Measurements from ENCODE around the gene HEATR5A.
"Not testable (repeated sequence)": the region's sequence is repeated elsewhere in the genome, so short reads cannot be mapped to it uniquely, and the experiment has no call there.

HEATR5A gene

GRCh38 chr14:31256534-31257243 lies 163.7 kb downstream of the HEATR5A start:
- no peak for TF ChIP-seq CTCF (IDR thresholded peaks at IDR 0.05; ENCODE audit: extremely low read depth, missing control alignments)
- DNase-seq (ENCODE audit: low spot score) = no peak

- not testable (repeated sequence) for DNase-seq (ENCODE audit: low spot score)
Measured at GRCh38 chr14:31255918-31256317, 164.4 kb downstream of the HEATR5A start.

GRCh38 chr14:31255286-31255685 lies 165.1 kb downstream of the HEATR5A start:
- no peak for DNase-seq (ENCODE audit: low spot score)
- no peak for TF ChIP-seq CTCF (IDR thresholded peaks at IDR 0.05; ENCODE audit: extremely low read depth, missing control alignments)

GRCh38 chr14:31253746-31254471 lies 166.4 kb downstream of the HEATR5A start:
- DNase-seq (ENCODE audit: low spot score) = no peak
- TF ChIP-seq CTCF (IDR thresholded peaks at IDR 0.05; ENCODE audit: extremely low read depth, missing control alignments) = no peak

GRCh38 chr14:31252865-31253264 lies 167.5 kb downstream of the HEATR5A start:
- DNase-seq (ENCODE audit: low spot score) = no peak
- no peak for TF ChIP-seq CTCF (IDR thresholded peaks at IDR 0.05; ENCODE audit: extremely low read depth, missing control alignments)

GRCh38 chr14:31251028-31251958 lies 169.1 kb downstream of the HEATR5A start:
- no peak for DNase-seq (ENCODE audit: low spot score)
- no peak for TF ChIP-seq CTCF (IDR thresholded peaks at IDR 0.05; ENCODE audit: extremely low read depth, missing control alignments)

- DNase-seq (ENCODE audit: low spot score) = no peak
- TF ChIP-seq CTCF (IDR thresholded peaks at IDR 0.05; ENCODE audit: extremely low read depth, missing control alignments) = no peak
Measured at GRCh38 chr14:31244626-31245025, 175.7 kb downstream of the HEATR5A start.
